Activated naive CD4-positive, alpha-beta T cell treated with anti-CD3 and anti-CD28 coated beads, Interleukin-2, amount 50 U/mL, for 72 hours (primary cell): Measurements from ENCODE around the gene UPF1. TPM values are rescaled to one million over a fixed set of nuclear protein-coding genes. Genes with fewer than 3 reads are reported as not detected.
"Not testable (repeated sequence)": the region's sequence is repeated elsewhere in the genome, so short reads cannot be mapped to it uniquely, and the experiment has no call there.

Experiments
- ATAC-seq, 2 donors: fragments of 150-1000 bp; cut with Tn5 transposase; 2 replicates each; pipeline ENCODE4 v1.10.0; 2021; ENCODE audit warnings: mild to moderate bottlenecking in 2 of 2, moderate library complexity in 2 of 2
- DNase-seq, 2 donors: peaks; one replicate each; pipeline ENCODE4 v3.0.0; 2021 to 2022; ENCODE audit warnings: low spot score in 2 of 2
- H3K27ac Mint-ChIP-seq, 2 donors: one replicate each; pipeline ENCODE4 v1.8.0; 2022; ENCODE audit warnings: mild to moderate bottlenecking in 2 of 2, mixed read lengths in 2 of 2
- H3K36me3 Mint-ChIP-seq, 2 donors: one replicate each; pipeline ENCODE4 v1.8.0; 2022; ENCODE audit warnings: mixed read lengths in 2 of 2
- H3K9me3 Mint-ChIP-seq, 2 donors: one replicate each; pipeline ENCODE4 v1.8.0; 2022; ENCODE audit warnings: mixed read lengths in 2 of 2
- total RNA-seq, 2 donors: library from RNA; stranded (reverse); gene quantifications; one replicate each; pipeline ENCODE4 v1.2.3, GENCODE V29; 2022

UPF1 gene
- total RNA-seq, 2 donors from 2014 or later: 81.6 to 109 TPM

DNA sequence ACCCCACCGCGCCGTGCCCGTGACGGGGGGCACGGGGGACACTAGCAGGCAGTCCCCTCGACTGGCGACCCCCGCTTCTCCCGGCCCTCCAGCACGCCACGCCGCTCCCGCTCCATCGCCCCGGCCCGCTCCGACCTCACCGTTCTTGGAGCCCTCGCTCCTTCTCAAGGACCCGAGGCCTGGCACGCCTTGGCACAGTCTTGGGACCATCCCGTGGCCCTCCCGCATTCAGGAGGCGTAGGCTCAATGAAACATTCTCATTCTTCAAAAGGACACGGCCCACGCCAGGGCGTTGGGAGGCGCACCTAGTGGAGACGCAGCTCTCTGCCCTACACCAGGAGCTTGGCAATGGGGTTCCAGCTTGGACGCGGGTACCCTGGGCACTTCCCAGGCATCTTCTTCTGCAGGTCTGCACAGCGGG lies 64.7 kb downstream of the UPF1 start:
- Mint-ChIP-seq H3K27ac (no peak overlapping the region), H3K36me3 (no peaks in the 10 kb centered on the region), H3K9me3 (no peaks in the 10 kb centered on the region)
- DNase-seq (no peak), ATAC-seq (no peak)

DNA sequence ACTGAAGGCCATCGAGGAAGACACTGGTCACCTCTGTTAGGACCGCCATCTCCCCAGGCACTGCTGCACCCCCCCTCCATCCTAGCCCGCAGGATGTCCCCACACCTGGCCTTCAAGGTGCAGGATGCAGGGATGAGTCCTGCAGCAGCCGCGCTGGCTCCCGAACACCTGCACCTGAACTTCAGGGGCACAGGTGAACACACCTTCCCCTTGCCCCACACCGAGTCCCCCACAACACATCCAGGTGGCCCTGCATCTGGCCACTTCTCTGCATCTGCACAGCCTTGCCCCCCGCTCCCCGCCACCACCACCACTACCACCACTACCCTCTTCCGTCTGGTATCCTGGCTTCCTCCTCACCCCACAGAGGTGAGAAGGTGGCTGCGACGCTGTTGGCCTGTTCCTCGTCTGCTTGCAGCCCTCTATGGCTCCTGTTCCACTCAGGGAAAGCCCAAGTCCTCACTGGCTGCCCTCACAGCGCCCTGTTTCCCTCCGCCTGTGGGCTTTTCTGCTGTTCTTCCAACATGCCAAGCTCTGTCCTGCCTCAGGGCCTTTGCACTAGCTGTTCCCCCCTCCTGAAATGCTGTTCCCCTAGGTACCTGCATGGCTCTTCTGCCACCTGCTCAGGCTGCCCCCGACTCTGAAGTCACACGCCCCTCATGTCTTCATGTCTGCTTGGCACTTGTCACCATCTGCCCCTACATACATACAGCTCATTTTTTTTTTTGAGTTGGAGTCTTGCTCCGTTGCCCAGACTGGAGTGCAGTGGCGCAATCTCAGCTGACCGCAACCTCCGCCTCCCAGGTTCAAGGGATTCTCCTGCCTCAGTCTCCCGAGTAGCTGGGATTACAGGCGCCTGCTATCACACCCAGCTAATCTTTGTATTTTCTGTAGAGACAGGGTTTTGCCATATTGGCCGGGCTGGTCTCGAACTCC lies 65.6 kb downstream of the UPF1 start:
- ATAC-seq (no peak), DNase-seq (no peak)
- Mint-ChIP-seq H3K36me3 (no peaks in the 10 kb centered on the region), H3K9me3 (no peaks in the 10 kb centered on the region), H3K27ac (no peak overlapping the region)

GRCh38 chr19:18898081-18898606 lies 66.4 kb downstream of the UPF1 start:
- ATAC-seq (no peak), DNase-seq (no peak)
- Mint-ChIP-seq H3K27ac (no peak overlapping the region), H3K9me3 (no peaks in the 10 kb centered on the region), H3K36me3 (no peaks in the 10 kb centered on the region)

GRCh38 chr19:18898607-18899408 lies 67.0 kb downstream of the UPF1 start:
- Mint-ChIP-seq H3K36me3 (no peaks in the 10 kb centered on the region), H3K9me3 (no peaks in the 10 kb centered on the region), H3K27ac (no peak overlapping the region)
- DNase-seq: no peak
- ATAC-seq: no peak

- Mint-ChIP-seq H3K36me3 (no peaks in the 10 kb centered on the region), H3K9me3 (no peaks in the 10 kb centered on the region), H3K27ac (no peak overlapping the region)
- ATAC-seq (no peak), DNase-seq (no peak)
These were observed 68.1 kb downstream of the UPF1 start for GRCh38 chr19:18899624-18900560.

- Mint-ChIP-seq H3K27ac (no peak overlapping the region), H3K36me3 (no peaks in the 10 kb centered on the region), H3K9me3 (no peaks in the 10 kb centered on the region)
- ATAC-seq (no peak), DNase-seq (no peak)
These were observed 69.1 kb downstream of the UPF1 start for GRCh38 chr19:18900700-18901481.

- DNase-seq: no peak
- Mint-ChIP-seq H3K36me3 (no peaks in the 10 kb centered on the region), H3K27ac (no peak overlapping the region), H3K9me3 (no peaks in the 10 kb centered on the region)
- no peak for ATAC-seq
These were observed 69.7 kb downstream of the UPF1 start for GRCh38 chr19:18901491-18901890.

- not testable (repeated sequence) for H3K36me3 Mint-ChIP-seq, ATAC-seq, DNase-seq, H3K9me3 Mint-ChIP-seq
- peak overlapping the region in 1 of 2 donors; percentile 80 for H3K27ac Mint-ChIP-seq
These were observed 70.8 kb downstream of the UPF1 start for GRCh38 chr19:18902519-18902918.

GRCh38 chr19:18903156-18904037 lies 71.6 kb downstream of the UPF1 start:
- DNase-seq (no peak), ATAC-seq (no peak)
- peak overlapping the region in 1 of 2 donors; percentile 37 for H3K27ac Mint-ChIP-seq
- no peaks in the 10 kb centered on the region for H3K9me3 Mint-ChIP-seq
- no peaks in the 10 kb centered on the region for H3K36me3 Mint-ChIP-seq

DNA sequence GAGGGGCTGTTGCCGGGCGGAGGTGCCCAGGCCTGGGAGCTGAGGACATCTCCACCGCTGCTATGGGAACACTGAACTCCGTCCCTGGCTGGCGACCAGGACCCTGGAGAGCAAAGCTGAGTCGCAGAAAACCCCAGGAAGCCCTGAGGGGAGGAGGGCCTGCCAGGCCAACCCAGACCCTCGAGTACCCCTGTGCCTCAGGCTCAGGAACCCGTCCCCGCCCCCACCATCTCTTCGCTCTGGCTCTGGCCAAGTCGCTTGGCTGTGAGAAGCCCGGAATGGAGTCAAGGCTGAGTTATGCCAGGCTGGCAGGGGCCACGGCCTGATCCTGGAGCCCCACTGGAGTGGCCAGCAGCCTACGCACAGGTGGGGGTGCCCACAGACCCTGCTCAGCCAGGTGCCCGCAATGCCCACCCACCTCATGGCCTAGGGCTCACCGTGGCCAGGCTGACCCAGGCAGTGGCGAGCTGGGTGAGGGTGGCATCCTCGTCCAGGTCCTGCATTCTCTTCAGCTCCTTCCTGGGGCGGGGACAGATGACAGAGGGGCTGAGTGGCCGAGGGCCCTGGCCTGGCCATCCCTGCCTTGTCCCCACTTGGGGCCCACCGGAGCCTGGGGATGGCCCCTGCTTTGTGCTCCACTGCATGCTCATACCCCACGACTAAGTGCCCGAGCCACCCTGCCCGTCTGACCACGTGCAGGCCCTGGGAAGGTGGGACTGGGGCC lies 72.7 kb downstream of the UPF1 start:
- no peak for ATAC-seq
- peaks cover 0 to under 1% of the 10 kb centered on the region in 2 donors for H3K36me3 Mint-ChIP-seq

DNA sequence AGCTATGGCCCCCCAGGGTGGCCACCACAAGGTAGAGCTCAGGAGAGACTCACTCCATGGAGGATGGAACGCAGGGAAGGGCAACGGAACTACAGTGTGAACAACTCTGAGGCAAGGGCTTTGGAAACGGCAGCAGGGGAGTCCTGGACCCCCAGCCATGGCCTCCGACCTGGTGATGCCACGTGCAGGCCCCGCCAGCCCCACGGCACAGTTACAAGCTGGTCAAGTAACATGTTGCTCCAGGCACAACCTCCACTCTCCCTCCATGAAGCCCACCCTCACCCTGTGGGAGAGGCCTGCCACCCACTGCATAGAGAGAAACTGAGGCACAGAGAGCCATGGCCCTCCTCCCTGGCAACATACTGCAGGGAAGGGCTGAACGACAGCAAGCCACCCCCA lies 73.3 kb downstream of the UPF1 start:
- H3K9me3 Mint-ChIP-seq: no peaks in the 10 kb centered on the region
- peaks cover 0 to 5% of the 10 kb centered on the region in 2 donors for H3K36me3 Mint-ChIP-seq
- H3K27ac Mint-ChIP-seq: no peak overlapping the region
- no peak for DNase-seq
- no peak for ATAC-seq

More for the DNA sequence above, 72.7 kb downstream of the UPF1 start:
- no peak for DNase-seq
- Mint-ChIP-seq H3K9me3 (no peaks in the 10 kb centered on the region), H3K27ac (no peak overlapping the region)

GRCh38 chr19:18905513-18906236 lies 73.9 kb downstream of the UPF1 start:
- DNase-seq: no peak
- Mint-ChIP-seq H3K27ac (peak overlapping the region; percentile 69 to 72), H3K36me3 (peaks cover 0 to 5% of the 10 kb centered on the region in 2 donors), H3K9me3 (no peaks in the 10 kb centered on the region)
- ATAC-seq: no peak

DNA sequence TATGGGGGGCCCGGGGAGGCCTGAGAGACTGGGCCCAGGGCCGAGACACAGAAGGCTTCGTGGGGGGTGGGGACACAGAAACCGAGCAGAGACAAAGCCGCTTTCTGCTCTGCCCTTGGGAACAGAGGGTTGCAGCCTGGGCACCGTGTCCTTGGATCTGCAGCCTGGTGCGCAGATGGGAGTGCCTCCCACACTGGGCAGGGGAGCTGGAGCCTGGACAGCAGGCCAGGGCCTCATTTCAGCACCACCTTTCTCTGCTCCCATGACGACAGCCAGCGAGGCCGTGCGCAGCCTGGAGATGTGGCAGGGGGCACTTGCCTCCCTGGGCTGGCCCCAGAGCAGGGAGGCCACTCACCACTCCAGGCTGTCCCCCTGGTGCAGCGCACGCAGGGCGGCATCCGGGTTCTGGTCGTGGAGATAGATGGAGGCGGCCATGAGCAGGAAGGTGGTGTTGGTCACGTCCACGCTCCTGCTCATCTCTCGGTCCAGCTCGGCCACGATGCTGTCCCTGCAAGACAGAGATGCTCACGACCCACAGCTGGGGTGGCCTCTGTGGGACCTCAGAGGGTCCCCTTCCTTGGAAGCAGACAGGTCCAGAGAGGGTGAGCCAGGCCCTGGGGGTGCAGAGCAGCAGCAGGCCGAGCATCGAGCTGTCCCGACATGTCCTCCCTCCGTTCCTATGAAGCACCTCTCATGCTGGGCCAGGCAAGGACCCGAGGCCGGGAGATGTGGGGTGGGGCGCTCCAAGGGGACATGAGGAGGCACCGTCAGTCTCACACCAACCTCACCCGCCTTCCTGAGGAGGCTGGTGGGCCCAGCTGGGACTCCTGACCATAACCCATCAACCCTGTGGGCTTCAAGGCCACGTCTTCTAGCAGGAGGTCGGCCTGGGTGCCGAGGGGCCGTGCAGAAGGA lies 75.1 kb downstream of the UPF1 start:
- ATAC-seq (no peak), DNase-seq (no peak)
- Mint-ChIP-seq H3K9me3 (no peaks in the 10 kb centered on the region), H3K36me3 (peaks cover 0 to 5% of the 10 kb centered on the region in 2 donors), H3K27ac (no peak overlapping the region)
